Fibroblast of mammary gland (primary cell): ENCODE measurements around the gene LARP4B.

Experiments
- DNase-seq: peaks from one replicate; pipeline ENCODE4 v3.0.0-alpha.2; 2010; ENCODE audit warnings: low read depth
- H3K4me3 ChIP-seq: 2 replicates; pipeline ENCODE4 v1.5.1; 2011; ENCODE audit warnings: low read depth, mild to moderate bottlenecking, low read length, moderate library complexity; ENCODE audit not compliant: control insufficient read depth
- TF ChIP-seq, protein P1 (sequence below): conservative IDR thresholded peaks from 2 replicates; pipeline ENCODE4 v1.5.1; 2011; ENCODE audit warnings: low read depth, low read length, inconsistent platforms; ENCODE audit not compliant: control insufficient read depth, insufficient read depth

LARP4B gene

GRCh38 chr10:842795-843194 lies 88.7 kb downstream of the LARP4B start:
- TF ChIP-seq, protein P1, sequence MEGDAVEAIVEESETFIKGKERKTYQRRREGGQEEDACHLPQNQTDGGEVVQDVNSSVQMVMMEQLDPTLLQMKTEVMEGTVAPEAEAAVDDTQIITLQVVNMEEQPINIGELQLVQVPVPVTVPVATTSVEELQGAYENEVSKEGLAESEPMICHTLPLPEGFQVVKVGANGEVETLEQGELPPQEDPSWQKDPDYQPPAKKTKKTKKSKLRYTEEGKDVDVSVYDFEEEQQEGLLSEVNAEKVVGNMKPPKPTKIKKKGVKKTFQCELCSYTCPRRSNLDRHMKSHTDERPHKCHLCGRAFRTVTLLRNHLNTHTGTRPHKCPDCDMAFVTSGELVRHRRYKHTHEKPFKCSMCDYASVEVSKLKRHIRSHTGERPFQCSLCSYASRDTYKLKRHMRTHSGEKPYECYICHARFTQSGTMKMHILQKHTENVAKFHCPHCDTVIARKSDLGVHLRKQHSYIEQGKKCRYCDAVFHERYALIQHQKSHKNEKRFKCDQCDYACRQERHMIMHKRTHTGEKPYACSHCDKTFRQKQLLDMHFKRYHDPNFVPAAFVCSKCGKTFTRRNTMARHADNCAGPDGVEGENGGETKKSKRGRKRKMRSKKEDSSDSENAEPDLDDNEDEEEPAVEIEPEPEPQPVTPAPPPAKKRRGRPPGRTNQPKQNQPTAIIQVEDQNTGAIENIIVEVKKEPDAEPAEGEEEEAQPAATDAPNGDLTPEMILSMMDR = no peak
- DNase-seq = no peak
- H3K4me3 ChIP-seq = no peak overlapping the region

GRCh38 chr10:841535-841934 lies 90.0 kb downstream of the LARP4B start:
- TF ChIP-seq, protein P1 = no peak
- DNase-seq = no peak
- no peak overlapping the region for H3K4me3 ChIP-seq

GRCh38 chr10:839550-840205 lies 91.8 kb downstream of the LARP4B start:
- TF ChIP-seq, protein P1 = no peak
- no peak for DNase-seq
- H3K4me3 ChIP-seq = no peak overlapping the region

DNA sequence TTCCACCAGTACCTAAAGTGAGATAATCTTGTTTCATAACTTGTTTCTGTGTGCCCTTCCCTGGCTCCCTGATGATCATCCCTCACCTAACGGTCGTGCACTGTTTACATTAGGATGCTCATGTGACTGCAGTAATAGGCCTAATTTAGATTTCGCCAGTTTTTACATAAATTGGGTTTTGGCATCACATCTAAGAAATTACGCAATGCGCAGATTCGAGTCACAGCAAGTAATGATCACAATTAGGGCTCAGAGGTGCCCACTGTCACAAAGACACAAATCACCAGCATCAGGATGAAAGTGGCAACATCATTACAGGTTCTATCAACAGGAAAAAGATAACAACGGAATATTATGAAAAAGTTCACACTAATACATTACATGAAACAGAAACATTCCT lies 94.7 kb downstream of the LARP4B start:
- TF ChIP-seq, protein P1 = no peak
- H3K4me3 ChIP-seq = no peak overlapping the region
- no peak for DNase-seq

GRCh38 chr10:834493-834892 lies 97.0 kb downstream of the LARP4B start:
- TF ChIP-seq, protein P1 = no peak
- no peak for DNase-seq
- H3K4me3 ChIP-seq = no peak overlapping the region

DNA sequence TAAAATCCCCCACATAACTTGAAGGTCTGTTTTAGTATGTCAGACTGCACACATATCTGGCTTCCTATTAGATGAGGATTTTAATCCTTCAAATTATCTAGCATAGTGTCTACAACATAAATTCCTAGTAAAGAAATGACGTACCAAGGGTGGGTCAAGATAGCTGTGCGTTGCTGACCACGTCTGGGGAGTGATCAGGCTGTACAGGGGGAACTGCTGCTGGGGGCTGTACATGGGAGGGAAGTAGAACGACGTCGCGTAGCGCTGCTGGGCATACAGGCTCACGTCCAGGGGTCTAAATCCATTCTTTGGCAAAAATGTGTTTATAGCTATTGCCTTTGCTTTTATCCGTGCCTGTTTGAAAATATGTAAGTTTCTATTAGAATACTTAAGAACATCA lies 102.3 kb downstream of the LARP4B start:
- no peak overlapping the region for H3K4me3 ChIP-seq
- TF ChIP-seq, protein P1 = no peak
- no peak for DNase-seq

DNA sequence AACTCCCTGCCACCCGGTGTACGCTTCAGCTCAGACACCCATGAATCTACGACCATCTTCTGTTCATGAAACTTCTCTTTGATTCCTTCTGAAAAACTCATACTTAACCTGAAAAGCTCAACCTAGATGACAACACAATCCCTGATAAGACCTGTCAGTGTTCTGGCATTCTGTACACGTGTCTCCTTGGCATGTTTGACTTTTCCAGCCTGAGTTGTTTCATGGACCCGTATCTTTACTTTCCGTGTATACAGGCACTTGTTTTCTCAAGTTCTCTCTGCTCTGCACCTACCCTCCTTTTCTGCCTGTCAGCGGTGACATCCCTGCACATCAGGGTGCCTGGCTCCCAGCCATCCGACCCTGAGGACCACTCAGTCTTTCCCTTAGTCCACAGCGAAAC lies 103.3 kb downstream of the LARP4B start:
- DNase-seq = no peak
- H3K4me3 ChIP-seq = no peak overlapping the region
- TF ChIP-seq, protein P1 = no peak
